Activated CD4-positive, alpha-beta T cell treated with anti-CD3 and anti-CD28 coated beads, Interleukin-2, amount 10 ng/mL, durations not matched to agents 7 days and 5 days (primary cell): ENCODE measurements around the gene KDM8. TPM values are rescaled to one million over a fixed set of nuclear protein-coding genes. Genes with fewer than 3 reads are reported as not detected.
A peak's percentile ranks its signal among the peaks of the same experiment; 100 is the strongest.
"Not testable (repeated sequence)": the region's sequence is repeated elsewhere in the genome, so short reads cannot be mapped to it uniquely, and the experiment has no call there.

Experiments
- CTCF ChIA-PET: fragments of 350-600 bp; sonication (Branson Sonifier 250); formaldehyde crosslinking; loops from one replicate; lab custom pipeline; 2021; ENCODE audit warnings: antibody characterized with exemption; lab: Charles Lee
- POLR2A ChIA-PET: fragments of 350-600 bp; sonication (Branson Sonifier 250); formaldehyde crosslinking; loops from one replicate; lab custom pipeline; 2021; ENCODE audit warnings: antibody characterized with exemption; lab: Charles Lee
- DNase-seq: peaks from one replicate; pipeline ENCODE4 v3.0.0-alpha.2; 2020
- H3K27ac Mint-ChIP-seq: one replicate; pipeline ENCODE4 v1.8.0; 2021; ENCODE audit warnings: mild to moderate bottlenecking, moderate library complexity, mixed read lengths
- H3K27me3 Mint-ChIP-seq: one replicate; pipeline ENCODE4 v1.8.0; 2021; ENCODE audit warnings: mixed read lengths
- H3K36me3 Mint-ChIP-seq: one replicate; pipeline ENCODE4 v1.8.0; 2021; ENCODE audit warnings: low read depth, mixed read lengths
- H3K4me1 Mint-ChIP-seq: one replicate; pipeline ENCODE4 v1.8.0; 2021; ENCODE audit warnings: mixed read lengths
- H3K4me3 Mint-ChIP-seq: one replicate; pipeline ENCODE4 v1.8.0; 2021; ENCODE audit warnings: mild to moderate bottlenecking, moderate library complexity, mixed read lengths
- H3K9me3 Mint-ChIP-seq: one replicate; pipeline ENCODE4 v1.8.0; 2021; ENCODE audit warnings: mixed read lengths
- total RNA-seq, 2 experiments: library from RNA; stranded (reverse); gene quantifications; one replicate each; pipeline ENCODE4 v1.2.3, GENCODE V29; 2021

KDM8 gene
- total RNA-seq, 2 experiments from 2014 or later: 22.5 to 25.0 TPM

DNA sequence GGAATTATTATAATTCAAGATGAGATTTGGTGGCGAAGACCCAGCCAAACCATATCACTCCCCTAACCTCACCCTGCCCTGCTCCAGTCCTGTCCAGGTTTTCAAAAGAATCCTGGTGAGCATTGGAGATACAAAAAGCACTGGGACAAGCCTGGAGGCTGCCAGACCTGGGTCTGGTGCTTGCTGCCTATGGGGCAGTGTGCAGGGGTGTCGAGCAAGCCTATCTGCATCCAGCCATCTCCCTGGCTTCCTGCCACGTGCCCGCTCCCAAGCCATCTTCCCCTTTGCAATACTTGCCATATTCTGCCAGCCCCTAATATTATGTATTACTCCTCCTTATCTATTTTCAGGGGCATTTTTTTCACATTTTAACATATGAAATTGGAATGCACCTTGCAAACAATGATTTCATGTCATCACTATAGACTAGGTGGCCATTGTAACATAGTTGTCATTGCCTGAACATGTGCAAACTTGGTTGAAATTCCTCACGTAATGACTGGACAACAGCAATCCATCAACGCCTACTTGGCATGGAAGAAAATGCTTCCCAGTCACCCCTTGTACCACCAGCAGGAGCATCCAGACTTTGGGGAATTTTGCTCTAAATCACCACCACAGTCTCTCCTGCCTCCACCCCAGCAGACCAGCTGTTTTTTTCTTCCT, 8.1 kb upstream of the KDM8 start:
- Mint-ChIP-seq H3K27me3 (no peaks in the 10 kb centered on the region), H3K4me1 (peaks cover 63% of the 10 kb centered on the region), H3K4me3 (no peak overlapping the region), H3K9me3 (peaks cover 26% of the 10 kb centered on the region), H3K36me3 (peaks cover 32% of the 10 kb centered on the region), H3K27ac (peak overlapping the region; percentile 96)
- DNase-seq: no peak
- POLR2A ChIA-PET: no interaction called here
- CTCF ChIA-PET: interaction anchor here (0.6 to 2.2 kb wide), 5 partner anchors 10 to 163 kb away, joined by 4 to 10 read pairs (median 5); no protein-coding TSS in a partner anchor

DNA sequence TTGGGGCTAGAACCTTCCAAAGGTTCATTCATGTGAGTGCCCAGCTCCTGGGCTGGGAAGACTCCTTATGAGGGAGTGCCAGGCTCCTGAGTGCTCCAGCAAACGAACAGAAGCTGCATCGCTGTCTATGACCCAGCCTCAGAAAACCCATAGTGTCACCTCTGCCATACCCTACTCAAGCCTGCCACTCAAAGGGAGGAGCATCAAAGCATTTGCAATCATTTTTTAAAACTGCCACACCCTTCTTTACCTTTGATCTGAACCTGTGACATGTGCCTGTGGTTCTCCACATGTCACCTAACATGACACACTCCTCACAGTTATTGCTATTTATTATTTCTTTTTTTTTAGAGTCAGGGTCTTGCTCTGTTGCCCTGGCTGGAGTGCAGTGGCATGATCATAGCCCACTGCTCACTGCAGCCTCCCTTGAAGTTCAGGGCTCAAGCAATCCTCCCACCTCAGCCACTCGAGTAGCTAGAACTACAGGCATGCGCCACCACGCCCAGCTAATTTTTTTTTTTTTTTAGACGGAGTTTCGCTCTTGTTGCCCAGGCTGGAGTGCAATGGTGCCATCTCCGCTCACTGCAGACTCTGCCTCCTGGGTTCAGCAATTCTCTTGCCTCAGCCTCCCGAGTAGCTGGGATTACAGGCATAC, 7.3 kb upstream of the KDM8 start:
- CTCF ChIA-PET: interaction anchor here (0.6 to 1.9 kb wide), 4 partner anchors 11 to 162 kb away, joined by 4 to 7 read pairs (median 4); no protein-coding TSS in a partner anchor
- H3K27me3 Mint-ChIP-seq: no peaks in the 10 kb centered on the region

DNA sequence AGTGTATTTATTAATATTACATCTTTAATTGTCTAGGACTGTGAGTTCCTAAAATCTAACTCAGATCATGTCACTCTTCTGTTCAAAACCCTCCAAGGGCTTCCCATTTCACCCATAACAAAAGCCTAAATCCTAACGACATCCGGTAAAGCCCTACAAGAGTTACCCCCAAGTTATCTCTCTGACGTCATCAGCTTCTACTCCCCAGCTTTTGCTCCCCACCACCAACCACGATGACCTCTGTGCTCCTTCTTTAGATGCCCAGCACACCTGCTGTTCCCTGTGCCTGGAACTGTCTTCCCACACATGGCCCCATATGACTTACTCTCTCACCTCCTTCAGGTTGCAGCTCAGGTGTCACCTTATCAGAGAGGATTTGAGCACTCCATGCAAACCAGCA, 6.3 kb upstream of the KDM8 start:
- no peak overlapping the region for H3K4me3 Mint-ChIP-seq
- POLR2A ChIA-PET: no interaction called here

More for the DNA sequence above, 7.3 kb upstream of the KDM8 start:
- H3K4me1 Mint-ChIP-seq: peaks cover 71% of the 10 kb centered on the region
- peaks cover 30% of the 10 kb centered on the region for H3K9me3 Mint-ChIP-seq
- H3K36me3 Mint-ChIP-seq: peaks cover 38% of the 10 kb centered on the region
- peak; percentile 77 for DNase-seq
- peak overlapping the region; percentile 96 for H3K27ac Mint-ChIP-seq
- POLR2A ChIA-PET: no interaction called here
- H3K4me3 Mint-ChIP-seq: peak overlapping the region; percentile 47

DNA sequence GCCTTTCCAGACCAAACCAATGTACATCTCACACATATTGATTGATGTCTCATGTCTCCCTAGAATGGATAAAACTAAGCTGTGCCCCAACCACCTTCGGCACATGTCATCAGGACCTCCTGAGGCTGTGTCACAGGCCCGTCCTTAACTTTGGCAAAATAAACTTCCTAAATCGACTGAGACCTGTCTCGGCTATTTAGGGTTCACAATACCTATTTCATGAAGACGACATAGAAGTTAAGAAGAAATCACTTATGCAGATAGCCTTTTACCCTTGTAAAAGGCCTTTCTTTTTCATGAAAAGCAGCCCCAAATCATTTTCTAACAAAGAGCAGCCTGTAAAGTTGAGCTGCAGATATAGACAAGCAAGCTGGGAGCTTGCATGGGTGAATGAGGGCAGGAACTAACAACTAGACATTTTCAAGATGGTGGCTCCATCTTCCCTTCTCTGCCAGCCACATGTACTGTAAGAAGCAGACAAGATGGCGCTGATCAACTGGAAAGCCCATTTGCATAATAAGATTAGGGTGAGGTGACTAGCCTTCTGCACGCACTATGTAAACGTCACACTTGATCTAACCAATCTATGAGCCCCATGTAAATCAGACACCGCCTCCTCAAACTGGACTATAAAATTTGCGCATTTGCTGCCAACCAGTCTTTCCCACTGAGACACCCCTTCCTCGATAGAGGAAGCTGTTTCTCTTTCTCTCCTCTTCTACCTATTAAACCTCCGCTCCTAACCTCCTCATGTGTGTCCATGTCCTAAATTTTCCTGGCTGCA, 4.7 kb upstream of the KDM8 start:
- H3K9me3 Mint-ChIP-seq: peaks cover 28% of the 10 kb centered on the region
- DNase-seq: no peak
- H3K4me1 Mint-ChIP-seq: peaks cover 89% of the 10 kb centered on the region
- CTCF ChIA-PET: interaction anchor here (0.9 to 3.1 kb wide), 5 partner anchors 8 to 36 kb away, joined by 3 to 13 read pairs (median 6); no protein-coding TSS in a partner anchor
- peaks cover 50% of the 10 kb centered on the region for H3K36me3 Mint-ChIP-seq
- H3K27me3 Mint-ChIP-seq: no peaks in the 10 kb centered on the region
- H3K27ac Mint-ChIP-seq: peak overlapping the region; percentile 98
- POLR2A ChIA-PET: no interaction called here
- H3K4me3 Mint-ChIP-seq: no peak overlapping the region

More for the DNA sequence above, 6.3 kb upstream of the KDM8 start:
- H3K9me3 Mint-ChIP-seq: peaks cover 31% of the 10 kb centered on the region
- peaks cover 79% of the 10 kb centered on the region for H3K4me1 Mint-ChIP-seq
- CTCF ChIA-PET: interaction anchor here (1.1 to 3.1 kb wide), 4 partner anchors 8 to 18 kb away, joined by 3 to 13 read pairs (median 6); no protein-coding TSS in a partner anchor
- H3K36me3 Mint-ChIP-seq: peaks cover 43% of the 10 kb centered on the region
- H3K27me3 Mint-ChIP-seq: no peaks in the 10 kb centered on the region
- peak overlapping the region; percentile 96 for H3K27ac Mint-ChIP-seq
- DNase-seq: no peak

DNA sequence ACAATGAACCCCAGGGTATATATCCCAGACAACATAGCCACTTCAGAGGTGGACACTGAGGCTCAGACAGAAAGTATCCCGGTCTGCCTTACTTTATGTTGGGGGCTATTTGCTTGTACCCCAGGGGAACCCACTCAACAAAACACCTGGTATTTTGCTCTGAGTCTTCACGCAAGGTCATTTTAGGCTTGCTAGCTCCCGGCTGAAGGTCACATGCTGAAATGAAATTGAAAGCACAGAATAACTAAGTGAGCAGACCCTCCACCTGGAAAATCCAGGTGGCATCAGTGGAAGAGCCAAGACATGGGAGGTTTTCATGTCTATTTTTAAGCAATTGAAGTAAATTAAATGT, 4.1 kb upstream of the KDM8 start:
- Mint-ChIP-seq H3K9me3 (peaks cover 27% of the 10 kb centered on the region), H3K4me3 (peak overlapping the region; percentile 25), H3K27me3 (no peaks in the 10 kb centered on the region), H3K27ac (peak overlapping the region; percentile 98), H3K4me1 (peaks cover 91% of the 10 kb centered on the region), H3K36me3 (peaks cover 48% of the 10 kb centered on the region)
- DNase-seq: peak; percentile 19
- POLR2A ChIA-PET: interaction anchor here (0.7 kb wide), 1 partner anchor 20 kb away, joined by 3 read pairs; no protein-coding TSS in a partner anchor
- CTCF ChIA-PET: interaction anchor here (0.9 to 3.1 kb wide), 7 partner anchors 9 to 169 kb away, joined by 3 to 13 read pairs (median 3); no protein-coding TSS in a partner anchor

DNA sequence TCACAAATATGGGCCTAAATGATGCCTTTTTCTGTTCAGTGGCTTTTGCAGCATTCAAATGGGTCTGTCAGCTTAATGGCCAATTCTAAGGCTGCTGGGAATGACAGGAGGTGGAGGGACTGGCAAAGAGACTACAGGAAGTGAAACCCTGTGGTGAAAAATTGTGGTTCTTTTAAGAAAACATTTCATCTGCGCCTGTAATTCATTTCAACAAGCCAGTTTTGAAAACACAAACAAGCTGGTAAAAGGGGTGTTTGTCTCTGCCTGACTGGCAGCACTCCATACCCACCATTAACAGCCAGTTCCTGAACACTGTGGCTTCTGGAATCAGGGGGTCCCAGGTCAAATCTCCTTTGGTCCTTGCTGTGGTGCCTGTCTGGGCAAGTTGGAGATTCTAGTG, 3.6 kb upstream of the KDM8 start:
- ChIA-PET POLR2A (interaction anchor here (0.7 kb wide), 1 partner anchor 21 kb away, joined by 3 read pairs; no protein-coding TSS in a partner anchor), CTCF (interaction anchor here (0.9 to 3.1 kb wide), 7 partner anchors 10 to 169 kb away, joined by 3 to 13 read pairs (median 3); no protein-coding TSS in a partner anchor)
- DNase-seq: peak; percentile 67
- peaks cover 22% of the 10 kb centered on the region for H3K9me3 Mint-ChIP-seq
- no peaks in the 10 kb centered on the region for H3K27me3 Mint-ChIP-seq
- H3K27ac Mint-ChIP-seq: peak overlapping the region; percentile 98
- H3K4me1 Mint-ChIP-seq: peaks cover 89% of the 10 kb centered on the region
- peaks cover 46% of the 10 kb centered on the region for H3K36me3 Mint-ChIP-seq
- peak overlapping the region; percentile 54 for H3K4me3 Mint-ChIP-seq

DNA sequence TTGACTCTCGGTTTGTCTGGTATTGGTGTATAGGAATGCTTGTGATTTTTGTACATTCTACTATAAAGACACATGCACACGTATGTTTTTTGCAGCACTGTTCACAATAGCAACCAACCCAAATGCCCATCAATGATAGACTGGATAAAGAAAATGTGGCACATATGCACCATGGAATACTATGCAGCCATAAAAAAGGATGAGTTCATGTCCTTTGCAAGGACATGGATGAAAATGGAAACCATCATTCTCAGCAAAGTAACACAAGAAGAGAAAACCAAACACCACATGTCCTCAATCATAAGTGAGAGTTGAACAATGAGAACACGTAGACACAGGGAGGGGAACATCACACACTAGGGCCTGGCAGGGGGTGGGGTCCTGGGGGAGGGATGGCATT, 2.4 kb upstream of the KDM8 start:
- H3K27ac Mint-ChIP-seq: peak overlapping the region; percentile 98
- H3K4me1 Mint-ChIP-seq: peaks cover 83% of the 10 kb centered on the region
- POLR2A ChIA-PET, H3K27me3 Mint-ChIP-seq, DNase-seq: not testable (repeated sequence)
- peaks cover 44% of the 10 kb centered on the region for H3K36me3 Mint-ChIP-seq
- H3K4me3 Mint-ChIP-seq: peak overlapping the region; percentile 4
- H3K9me3 Mint-ChIP-seq: peaks cover 17% of the 10 kb centered on the region
- CTCF ChIA-PET: interaction anchor here (1.2 kb wide), 1 partner anchor 35 kb away, joined by 4 read pairs; no protein-coding TSS in a partner anchor

DNA sequence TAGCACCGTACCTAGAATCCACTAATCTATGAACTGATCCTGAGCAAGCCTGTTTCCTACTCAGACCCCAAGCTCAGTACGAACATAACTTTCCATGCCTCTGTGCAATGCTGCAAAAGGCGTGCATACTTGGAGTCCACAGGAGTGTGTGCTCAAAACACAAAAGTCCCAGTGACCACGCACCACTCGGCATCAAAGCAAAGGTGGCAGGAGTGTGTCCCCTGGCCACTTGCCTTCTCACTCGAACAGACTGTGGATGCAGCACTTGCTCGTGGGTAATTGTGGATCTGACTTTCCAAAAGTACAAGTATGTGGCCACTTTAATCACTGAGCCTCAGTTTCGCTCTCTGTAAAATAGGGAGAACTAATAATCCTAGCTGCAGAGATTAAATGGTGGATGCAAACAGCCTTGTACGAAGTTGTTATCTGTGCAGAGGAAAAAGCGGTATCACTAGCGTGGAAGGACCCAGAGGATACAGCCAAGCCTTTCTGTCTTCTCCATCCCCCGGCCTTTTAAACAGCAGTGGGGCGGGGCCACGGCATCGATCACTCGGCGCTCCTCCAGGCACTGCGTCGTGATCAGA, 311 bp upstream of the KDM8 start:
- no peaks in the 10 kb centered on the region for H3K27me3 Mint-ChIP-seq
- H3K4me3 Mint-ChIP-seq: peak overlapping the region; percentile 97
- peak; percentile 92 for DNase-seq
- CTCF ChIA-PET: interaction anchor here (0.6 to 2.4 kb wide), 12 partner anchors 12 to 167 kb away, joined by 3 to 8 read pairs (median 3); no protein-coding TSS in a partner anchor
- POLR2A ChIA-PET: interaction anchor here (0.6 to 1.4 kb wide), 3 partner anchors 28 to 32 kb away, joined by 3 to 6 read pairs (median 4); no protein-coding TSS in a partner anchor
- peaks cover 66% of the 10 kb centered on the region for H3K4me1 Mint-ChIP-seq
- H3K36me3 Mint-ChIP-seq: peaks cover 45% of the 10 kb centered on the region
- H3K27ac Mint-ChIP-seq: peak overlapping the region; percentile 99
- peaks cover 14% of the 10 kb centered on the region for H3K9me3 Mint-ChIP-seq

DNA sequence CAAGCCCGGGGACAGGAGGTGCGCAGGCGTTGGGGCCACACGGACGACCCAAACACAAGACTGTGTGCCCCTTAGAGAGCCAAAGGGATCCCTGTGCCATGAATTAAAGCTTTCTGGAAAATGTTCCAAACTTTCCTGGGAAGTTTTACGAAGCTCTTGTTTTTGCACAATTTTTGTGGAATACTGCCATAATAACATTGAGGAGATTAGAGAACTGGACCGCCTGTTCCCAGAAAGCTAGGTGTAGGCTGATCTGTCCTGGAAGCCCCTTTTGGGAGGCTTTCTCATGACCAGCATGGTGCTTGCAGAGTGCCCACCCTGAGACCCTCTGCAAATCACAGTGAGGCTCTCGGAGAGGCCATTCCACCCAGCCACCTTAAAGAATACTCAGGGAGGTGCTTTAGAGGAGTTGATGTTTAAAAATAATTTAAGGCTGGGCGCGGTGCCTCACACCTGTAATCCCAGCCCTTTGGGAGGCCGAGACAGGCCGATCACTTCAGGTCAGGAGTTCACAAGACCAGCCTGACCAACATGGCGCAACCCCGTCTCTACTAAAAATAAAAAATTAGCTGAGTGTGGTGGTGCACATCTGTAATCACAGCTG, 1.1 kb downstream of the KDM8 start:
- ChIA-PET POLR2A (interaction anchor here (1.4 kb wide), 1 partner anchor 31 kb away, joined by 6 read pairs; no protein-coding TSS in a partner anchor), CTCF (interaction anchor here (1.0 to 2.4 kb wide), 7 partner anchors 11 to 164 kb away, joined by 3 to 8 read pairs (median 4); no protein-coding TSS in a partner anchor)
- H3K36me3 Mint-ChIP-seq: peaks cover 37% of the 10 kb centered on the region
- H3K4me3 Mint-ChIP-seq: peak overlapping the region; percentile 97
- peaks cover 52% of the 10 kb centered on the region for H3K4me1 Mint-ChIP-seq
- no peak for DNase-seq
- no peaks in the 10 kb centered on the region for H3K27me3 Mint-ChIP-seq
- H3K9me3 Mint-ChIP-seq: peaks cover 5% of the 10 kb centered on the region
- H3K27ac Mint-ChIP-seq: peak overlapping the region; percentile 99

DNA sequence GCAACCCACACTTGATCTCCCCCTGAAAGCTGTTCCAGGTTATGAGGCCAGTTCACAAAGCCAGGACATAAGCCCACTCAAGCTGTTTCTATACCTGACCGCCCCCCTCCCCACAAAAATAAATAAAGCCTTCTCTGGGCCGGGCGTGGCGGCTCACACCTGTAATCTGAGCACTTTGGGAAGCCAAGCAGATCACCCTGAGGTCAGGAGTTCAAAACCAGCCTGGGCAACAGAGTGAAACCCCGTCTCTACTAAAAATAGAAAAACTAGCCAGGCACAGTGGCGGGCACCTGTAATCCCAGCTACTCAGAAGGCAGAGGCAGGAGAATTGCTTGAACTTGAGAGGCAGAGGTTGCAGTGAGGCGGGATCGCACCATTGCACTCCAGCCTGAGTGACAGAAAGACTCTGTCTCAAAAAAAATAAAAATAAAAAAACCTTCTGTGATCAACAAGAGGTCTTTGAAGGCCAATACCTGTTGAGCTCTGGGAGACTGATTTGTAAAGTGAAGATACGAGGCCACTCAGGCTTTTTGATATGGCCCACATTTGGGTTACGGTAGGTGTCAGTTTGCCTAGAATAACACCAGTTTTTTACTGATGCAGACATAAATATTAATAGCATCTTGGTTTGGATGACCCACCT, 2.2 kb downstream of the KDM8 start:
- POLR2A ChIA-PET: no interaction called here
- Mint-ChIP-seq H3K4me1 (peaks cover 41% of the 10 kb centered on the region), H3K27me3 (no peaks in the 10 kb centered on the region), H3K27ac (peak overlapping the region; percentile 31), H3K9me3 (peaks cover 5% of the 10 kb centered on the region), H3K36me3 (peaks cover 39% of the 10 kb centered on the region), H3K4me3 (peak overlapping the region; percentile 97)
- no peak for DNase-seq
- CTCF ChIA-PET: interaction anchor here (1.4 to 1.6 kb wide), 2 partner anchors 10 to 26 kb away, joined by 3 to 5 read pairs; no protein-coding TSS in a partner anchor

DNA sequence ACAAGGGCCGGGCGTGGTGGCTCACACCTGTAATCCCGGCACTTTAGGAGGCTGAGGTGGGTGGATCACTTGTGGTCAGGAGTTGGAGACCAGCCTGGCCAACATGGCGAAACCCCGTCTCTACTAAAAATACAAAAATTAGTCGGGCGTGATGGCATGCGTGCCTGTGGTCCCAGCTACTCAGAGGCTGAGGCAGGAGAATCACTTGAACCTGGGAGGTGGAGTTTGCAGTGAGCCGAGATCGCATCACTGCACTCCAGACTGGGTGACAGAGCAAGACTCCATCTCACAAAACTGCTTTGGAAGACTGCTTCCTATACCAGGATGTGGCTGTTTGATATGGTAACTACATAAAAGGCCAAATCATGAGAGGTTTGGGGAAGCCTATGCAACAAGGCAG, 3.8 kb downstream of the KDM8 start:
- DNase-seq, H3K4me3 Mint-ChIP-seq, POLR2A ChIA-PET, H3K9me3 Mint-ChIP-seq, H3K27me3 Mint-ChIP-seq: not testable (repeated sequence)
- Mint-ChIP-seq H3K4me1 (peaks cover 36% of the 10 kb centered on the region), H3K27ac (peak overlapping the region; percentile 26), H3K36me3 (peaks cover 41% of the 10 kb centered on the region)
- CTCF ChIA-PET: interaction anchor here (0.6 to 1.2 kb wide), 2 partner anchors 23 to 386 kb away, joined by 3 to 4 read pairs; no protein-coding TSS in a partner anchor
